Stimulated activated CD8-positive, alpha-beta memory T cell treated with anti-CD3 and anti-CD28 coated beads, Interleukin-7, amount 100 ng/mL, for 48 hours (primary cell): ENCODE data around the gene LHPP.

ENCODE experiments used
- DNase-seq, 2 donors: peaks; one replicate each; pipeline ENCODE4 v3.0.0-alpha.2; 2020; ENCODE audit warnings: low read depth in 1 of 2; ENCODE audit errors: extremely low read depth in 1 of 2

LHPP gene

DNA sequence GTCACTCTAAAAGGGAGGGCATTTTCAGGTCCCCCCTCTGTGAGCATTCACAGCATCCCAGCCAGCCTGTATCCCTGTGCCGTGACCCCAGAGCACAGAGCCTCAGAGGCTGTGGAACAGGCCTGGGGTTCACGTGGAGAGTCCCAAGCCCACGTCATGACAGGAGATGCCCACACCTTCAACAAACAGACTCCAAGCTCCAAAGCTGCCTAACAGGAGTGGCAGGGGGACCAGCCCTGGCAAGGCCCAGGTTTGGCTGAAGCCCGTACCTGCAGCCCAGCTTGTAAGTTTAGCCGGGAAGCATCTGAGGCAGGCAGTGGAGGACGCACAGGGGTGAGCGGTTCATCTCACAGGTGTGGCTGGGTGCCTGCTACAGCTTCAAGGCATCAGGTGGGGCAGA is 33.5 kb downstream of the LHPP start:
- no peak for DNase-seq

DNA sequence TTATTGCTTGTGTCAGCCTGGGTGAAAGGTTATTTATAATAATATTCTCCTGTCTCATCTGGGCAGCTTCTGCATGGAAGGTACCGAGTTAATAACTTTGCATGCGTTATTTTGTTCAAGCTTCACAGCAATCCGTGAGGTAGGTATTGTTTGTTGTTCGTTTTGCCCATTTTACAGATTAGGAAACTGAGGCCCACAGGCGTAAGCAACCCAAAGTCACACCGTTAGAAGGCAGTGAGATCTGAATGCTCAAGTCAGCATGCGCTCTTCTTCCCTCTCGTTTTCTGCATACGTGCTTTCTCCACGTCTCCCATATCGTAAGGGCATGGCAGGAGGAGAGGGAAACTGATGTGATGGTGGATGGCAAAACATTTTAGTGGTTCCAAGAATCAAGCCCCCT is 34.1 kb downstream of the LHPP start:
- no peak for DNase-seq

DNA sequence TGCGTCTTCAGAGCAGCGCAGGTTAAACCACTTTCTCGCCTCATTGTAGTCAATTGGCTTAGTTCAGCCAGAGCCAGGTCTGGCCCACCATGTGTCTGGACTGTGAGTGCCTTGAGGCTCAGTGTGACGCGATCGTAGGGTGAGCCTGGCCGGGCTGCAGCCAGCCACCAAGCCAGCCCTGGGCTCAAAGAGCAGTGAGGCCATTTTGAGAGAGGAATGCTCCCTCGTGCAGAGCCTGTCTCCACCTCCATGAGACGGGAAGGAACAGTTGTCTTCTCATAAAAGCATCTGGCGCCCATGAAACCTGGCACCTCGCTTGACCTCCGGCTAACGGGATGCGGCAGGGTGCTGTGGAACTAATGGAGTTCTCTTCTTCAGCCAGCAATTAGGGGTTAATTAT is 34.5 kb downstream of the LHPP start:
- DNase-seq: no peak

DNA sequence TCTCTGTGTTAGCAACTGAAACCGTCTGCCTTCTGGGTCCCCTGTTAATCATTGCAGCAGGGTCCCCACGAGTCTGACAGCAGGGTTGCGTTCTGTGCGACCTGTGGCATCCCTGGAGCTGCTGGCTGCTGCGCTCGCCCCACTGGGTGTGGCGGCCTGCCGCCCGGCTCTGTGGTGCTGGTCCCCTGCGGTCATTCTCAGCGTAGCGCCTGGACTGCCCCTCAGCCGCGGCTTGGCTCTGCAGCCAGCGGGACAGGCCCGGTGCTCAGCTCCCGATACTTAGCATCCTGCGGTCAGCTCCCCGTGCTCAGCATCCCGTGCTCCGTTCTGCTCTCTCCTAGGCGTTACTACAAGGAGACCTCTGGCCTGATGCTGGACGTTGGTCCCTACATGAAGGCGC is 35.0 kb downstream of the LHPP start:
- no peak for DNase-seq

DNA sequence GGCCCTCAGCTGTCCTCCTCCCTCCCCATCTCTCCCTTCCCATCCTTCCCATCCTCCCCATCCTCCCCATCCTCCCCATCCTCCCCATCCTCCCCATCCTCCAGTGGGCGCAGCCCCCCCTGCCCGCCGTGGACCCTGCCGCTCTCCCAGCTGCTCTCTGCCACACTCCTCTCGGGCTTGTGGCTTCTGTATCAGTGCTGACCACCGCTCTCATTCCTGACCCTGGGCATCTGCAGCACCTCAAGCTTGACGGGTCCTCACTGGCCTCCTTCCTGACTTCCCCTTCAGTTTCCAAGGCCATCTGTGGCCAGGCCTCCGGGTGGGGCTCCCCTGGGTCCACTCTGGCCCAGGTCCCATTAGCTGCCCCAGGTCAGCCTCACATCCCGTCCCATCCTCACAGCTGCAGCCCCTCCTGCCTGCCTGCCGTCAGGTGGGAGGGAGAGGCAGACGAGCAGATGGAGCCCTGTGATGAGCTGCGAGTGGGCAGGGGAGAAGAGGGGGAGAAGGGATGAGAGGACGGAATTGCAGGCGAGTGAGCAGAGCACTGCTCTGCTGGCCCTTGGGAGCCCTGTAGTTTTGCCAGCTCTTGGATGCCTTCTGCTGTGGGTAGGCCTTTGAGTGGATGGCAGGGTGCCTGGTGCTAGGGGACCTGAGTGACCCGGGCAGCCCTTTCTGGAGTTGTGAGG is 35.7 kb downstream of the LHPP start:
- no peak for DNase-seq

DNA sequence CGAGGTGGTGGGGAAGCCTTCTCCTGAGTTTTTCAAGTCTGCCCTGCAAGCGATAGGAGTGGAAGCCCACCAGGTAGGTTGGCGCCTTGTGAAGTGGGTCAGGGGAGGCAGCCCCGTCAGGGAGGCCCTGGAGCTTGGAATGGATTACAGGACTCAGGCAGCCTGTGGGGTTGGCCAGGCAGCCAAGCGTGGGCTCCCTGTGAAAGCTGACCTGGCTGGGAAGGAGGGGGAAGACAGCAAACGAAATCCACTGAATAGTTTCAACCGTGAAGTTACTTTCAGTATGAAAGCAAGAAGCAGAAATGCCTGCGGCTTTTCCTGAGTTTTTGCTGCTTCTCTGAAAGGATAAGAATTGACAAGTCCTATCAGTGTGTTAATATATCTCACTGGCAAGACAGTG is 36.4 kb downstream of the LHPP start:
- no peak for DNase-seq

DNA sequence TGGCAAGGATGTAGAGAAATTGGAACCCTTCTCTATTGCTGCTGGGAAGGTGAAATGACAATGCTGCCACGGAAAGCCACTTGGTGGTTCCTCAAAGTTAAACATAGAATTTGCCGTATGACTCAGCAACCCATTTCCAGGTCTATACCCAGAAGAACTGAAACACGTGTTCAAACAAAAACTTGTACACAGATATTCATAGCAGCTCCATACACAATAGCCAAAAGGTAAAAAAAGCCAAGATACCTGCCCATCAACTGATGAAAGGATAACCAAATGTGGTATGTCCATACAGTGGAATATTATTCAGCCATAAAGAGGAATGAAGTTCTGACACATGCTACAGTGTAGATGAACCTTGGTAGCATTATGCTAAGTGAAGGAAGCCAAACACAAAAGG is 39.1 kb downstream of the LHPP start:
- no peak for DNase-seq

DNA sequence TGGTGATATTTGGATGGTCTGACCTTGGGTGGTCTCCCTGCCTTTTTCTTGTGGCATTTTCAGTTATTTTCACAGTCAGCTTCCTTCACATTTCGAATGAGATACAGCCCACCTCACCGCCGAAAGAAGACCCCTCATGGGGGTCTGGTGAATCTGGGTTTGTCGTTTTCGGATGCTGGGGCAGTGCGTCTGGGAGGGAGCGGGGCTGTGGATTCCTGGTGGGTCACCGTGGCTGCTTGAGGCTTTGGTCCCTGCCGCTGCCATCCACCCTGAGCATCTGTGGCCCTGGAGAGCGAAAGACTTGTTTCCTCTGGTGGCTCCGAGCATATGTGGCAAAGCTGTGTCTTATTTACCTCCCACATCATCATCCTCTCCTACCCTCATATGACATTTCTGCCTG is 43.1 kb downstream of the LHPP start:
- no peak for DNase-seq

DNA sequence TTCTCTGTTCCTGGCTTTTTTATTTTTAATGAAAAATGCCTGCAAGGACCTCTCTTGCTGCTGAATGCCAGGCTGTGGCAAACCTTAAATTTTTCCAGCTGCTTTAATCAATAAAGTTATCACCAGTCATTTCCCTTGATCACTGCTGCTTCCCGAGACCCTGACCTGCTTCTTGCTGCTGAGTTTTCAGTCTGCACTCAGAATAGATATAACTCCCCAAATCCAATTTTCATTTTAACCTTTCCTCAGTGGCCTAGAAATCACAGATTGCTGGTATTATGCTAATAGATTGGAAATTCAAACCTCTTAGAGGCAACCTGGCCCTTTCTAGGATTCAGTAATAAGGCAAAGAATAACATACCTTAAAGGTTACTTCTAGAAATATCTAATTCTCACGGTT is 43.7 kb downstream of the LHPP start:
- DNase-seq: no peak

DNA sequence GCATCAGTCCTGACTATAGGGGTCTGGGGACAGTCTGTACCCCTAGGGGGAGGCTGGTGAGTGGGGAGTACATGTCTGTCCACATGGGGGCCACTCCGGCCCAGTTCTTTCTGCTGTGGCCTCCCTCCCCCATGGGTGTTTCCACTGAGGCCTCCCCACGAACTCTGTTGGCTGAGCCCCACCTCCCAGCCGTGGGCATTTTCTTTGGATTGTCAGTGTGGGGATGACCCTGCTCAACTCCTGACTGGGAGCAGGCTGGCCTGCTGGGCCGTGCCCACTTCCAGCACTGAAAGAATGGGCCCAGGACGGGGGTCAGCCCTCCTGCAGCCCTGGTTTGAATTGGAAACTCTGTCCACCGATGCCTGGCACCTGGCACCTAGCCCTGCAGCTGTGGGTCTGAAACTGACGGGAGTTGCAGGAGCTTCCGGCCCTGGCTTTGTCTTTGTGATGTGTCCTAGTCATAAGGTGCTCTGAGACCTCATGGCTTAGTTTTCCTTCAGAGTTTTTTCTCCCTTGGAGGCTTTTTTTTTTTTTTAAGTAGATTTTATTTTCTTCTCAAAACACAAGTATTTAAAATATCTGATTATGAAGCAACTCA is 46.5 kb downstream of the LHPP start:
- no peak for DNase-seq

DNA sequence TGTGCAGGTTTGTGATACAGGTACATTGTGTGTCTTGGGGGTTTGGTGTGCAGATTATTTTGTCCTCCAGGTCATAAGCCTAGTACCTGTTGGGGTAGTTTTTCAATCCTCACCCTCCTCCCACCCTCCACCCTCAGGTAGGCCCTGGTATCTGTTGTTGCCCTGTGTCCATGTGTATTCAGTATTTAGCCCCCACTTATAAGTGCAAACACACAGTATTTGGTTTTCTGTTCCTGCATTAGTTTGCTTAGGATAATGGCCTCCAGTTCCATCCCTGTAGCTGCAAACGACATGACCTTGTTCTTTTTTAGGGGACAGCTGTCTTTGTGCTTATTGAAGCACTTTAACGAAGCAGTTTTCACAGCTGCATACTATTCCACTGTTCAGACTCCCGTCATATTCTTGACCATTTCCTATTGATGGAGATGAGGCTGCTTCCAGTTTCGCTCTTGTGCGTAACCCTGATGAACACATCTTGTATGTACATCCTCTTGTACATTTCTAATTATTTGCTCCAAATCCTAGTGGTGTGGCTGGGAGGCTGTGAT is 47.4 kb downstream of the LHPP start:
- DNase-seq: no peak

DNA sequence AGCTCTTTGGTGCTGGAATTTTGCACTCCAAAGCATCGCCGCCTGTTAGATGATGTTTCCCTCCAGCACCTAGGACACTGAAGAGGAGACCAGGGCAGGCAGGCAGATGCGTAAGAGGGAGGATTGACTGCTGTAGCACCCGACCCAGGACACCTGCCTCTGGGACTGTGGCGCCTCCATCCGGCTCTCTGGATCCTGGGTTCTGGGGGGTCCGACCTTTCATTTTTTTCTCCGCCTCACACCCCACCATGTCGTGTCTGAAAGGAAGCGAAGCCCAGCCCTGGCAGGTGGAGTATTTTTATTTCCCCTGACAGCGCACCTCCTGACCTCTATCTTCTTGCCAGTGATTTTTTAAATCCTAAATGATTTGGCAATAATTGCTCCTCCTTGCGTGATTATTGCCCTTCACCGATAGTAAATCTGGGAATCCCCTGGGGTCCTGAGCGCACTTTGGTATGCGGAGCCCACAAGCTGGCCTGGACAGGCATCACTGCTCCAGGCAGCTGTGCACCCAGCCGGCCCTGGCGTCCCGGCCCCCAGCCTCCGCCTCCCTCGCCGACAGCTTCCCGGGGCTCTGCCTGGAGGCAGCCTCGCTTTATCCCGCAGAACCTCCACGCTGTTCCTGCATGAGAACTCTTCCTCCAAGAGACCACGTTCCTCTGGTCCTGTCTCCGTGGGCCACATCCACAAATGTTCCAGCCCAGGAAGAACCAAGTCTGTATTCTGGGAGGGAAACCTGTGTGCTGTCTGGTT is 48.4 kb downstream of the LHPP start:
- no peak for DNase-seq

DNA sequence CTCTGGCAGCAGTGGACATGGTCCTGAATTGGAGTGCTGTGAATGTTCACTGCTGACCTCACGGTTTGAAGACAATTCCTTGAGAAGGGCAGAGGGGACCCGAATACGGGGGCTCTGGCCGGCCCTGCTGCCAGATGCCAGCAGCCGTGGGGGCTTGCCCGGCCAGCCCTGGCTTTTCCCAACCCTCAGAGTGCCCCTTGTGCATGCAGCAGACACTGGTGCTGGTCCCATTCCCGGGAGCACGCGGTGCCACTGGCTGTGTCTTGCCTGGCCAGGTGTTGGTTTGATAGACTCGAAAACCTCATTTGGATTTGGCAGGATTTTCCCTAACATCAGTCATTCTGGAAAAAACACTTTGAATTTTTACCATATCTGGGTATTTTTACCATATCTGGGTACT is 49.1 kb downstream of the LHPP start:
- DNase-seq: no peak

DNA sequence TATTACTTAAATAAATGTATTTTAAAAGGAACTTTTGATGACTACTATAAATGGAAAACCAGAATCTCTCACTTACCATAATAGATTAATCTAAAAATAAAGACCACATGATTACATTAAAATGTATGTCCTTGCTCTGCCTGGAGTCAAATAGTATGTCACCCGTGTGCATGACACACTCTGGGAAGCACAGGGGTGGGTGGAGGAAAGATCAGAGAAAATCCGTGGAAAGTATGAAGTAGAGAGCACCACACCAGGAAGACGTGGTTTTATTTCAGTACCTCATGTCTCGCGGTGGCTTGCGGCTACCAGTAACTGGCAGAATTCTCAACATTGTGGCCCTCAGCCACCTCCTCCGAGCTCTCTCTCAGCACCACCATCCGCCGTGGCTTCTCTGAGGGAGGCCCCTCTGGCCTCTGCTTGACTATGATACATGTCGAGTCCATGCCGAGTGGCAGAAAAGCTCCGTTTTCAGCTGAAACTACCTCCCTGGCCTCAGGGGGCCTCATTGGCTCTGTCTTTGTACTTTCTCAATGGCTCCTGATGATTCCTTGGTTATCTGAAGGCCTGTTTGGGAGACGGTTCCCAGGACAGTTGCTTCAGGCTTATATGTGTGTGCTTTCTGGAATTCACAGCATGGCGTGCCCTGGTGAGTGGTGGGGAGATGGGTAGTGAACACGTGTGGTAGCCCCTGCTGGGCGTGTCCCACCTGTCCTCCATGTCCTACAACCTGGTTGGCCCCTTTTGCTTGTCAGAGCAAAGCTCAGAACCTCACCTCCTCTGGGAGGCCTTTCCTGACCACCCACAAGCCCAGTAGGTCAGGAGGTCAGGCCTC is 49.8 kb downstream of the LHPP start:
- DNase-seq: no peak

DNA sequence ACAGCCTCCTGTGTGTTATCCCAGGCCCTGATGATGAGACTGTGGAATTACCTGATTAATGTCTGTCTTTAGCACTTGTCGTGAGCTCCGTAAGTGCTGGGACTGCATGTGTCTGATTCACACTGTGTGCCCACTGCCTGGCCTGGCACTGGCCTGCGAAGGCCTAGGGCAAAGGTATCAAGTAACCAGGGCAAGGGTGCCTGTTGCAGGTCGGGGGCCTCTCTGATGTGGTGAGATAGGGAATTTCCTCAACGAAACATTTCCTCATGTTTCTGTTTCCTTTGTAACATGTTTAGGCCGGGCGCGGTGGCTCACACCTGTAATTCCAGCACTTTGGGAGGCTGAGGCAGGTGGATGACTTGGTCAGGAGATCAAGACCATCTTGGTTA is 50.4 kb downstream of the LHPP start:
- no peak for DNase-seq

DNA sequence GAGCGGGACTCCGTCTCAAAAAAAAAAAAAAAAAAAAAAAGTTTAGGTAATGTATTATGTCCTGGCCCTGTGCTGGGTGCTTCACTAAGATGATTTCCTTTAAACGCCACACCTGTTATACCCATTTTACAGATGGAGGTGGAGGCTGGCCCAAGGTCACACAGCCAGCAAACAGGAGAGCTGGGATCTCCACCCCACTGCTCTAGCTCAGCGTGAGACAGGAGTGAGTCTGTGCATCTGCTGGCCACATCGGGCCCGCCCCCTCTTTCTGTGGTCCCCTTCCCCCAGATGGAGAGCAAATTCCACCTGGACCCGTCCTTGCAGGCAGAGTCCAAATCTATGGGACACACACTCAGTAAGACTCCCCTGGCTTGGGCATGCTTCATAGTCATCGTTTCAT is 51.0 kb downstream of the LHPP start:
- no peak for DNase-seq

DNA sequence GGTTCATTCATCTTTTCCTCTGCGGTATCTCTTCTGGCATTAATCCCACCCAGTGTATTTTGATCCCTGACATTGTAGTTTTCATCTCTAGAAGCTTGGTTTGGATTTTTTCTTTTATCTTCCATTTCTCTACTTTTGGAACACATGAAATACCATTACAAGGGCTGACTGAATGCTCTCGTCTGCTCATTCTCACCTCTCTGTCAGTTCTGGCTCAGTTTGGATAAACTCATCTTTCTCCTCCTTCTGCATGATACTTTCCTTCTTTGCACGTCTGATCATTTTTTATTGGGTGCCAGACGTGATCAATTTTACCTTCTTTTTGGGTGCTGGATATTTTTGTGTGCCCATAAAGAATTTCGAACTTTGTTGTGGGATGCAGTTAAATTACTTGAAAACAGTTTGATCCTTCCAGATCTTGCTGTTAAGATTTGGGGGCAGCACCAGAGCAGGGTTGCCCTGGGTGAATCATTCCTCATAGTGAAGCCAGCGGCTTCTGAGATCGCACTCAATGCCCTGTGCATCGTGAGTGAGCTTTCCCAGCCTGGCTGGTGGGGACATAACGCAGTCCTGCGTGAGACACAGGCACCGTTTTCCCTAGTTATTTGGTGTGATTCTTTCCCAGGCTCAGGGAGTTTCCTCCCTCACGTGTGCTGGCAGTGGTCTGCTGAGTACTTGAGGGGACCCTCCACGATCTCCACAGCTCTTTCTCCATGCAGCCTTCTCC is 53.8 kb downstream of the LHPP start:
- DNase-seq: no peak

DNA sequence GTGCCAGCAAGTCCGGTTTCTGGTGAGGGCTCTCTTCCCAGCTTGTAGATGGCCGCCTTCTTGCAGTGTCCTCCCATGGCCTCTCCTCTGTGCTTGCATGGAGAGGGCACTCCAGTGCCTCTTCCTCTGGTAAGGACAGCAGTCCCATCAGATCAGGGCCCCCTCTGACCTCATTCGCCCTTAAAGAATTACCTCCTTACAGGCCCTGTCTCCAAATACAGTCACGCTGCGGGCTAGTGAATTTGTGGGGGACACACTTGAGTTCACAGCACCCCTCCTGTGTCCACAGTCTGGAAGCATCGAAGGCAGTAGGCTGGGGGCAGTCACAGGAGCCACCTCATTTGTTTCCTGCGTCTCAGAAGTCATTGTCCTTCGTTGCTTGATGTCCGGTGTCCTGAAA is 54.6 kb downstream of the LHPP start:
- no peak for DNase-seq

DNA sequence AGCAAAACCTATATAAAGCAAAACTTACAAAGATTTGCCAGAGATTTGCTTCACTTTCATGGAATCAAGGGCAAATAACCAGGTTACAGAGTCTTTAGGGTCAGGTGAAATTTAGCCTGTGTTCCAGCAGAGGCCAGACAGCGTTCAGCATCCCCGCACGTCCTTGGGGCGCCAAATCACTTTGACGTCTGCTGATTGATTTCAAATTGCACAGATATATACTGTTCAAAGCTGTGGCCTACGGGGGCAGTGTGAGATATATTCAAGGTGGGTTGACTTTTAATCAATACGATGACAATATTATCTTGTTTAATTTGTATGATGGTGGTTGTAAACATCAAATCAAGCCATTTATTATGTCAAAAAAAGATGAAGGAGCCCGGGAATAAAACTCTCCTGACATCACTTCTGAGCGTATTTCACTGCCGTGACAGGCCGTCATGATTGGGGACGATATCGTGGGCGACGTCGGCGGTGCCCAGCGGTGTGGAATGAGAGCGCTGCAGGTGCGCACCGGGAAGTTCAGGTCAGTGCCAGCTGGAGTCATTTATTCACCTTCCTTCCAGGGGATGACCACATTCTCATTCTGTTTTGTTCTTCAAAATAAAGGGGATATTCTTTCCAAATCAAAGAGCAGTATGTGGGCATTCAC is 55.2 kb downstream of the LHPP start:
- no peak for DNase-seq

DNA sequence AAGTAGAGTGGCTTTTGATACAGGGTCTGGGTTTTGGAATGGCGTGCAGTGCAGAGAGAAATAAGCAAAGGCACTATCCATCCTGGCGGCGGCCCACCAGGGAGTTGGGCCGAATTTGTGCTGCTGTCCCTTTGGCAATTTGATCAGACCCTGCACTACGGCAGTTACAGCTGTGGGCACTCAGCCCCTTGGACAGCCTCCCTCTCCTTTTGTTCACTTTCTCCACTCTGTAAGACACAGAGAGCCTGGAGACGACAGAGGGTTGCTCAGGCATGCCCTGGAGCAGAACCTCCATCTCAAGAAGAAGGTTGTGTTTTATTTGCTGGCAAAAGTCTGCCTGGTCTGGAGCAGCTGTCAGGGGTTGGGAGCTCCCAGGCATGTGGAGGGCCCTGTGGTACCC is 55.8 kb downstream of the LHPP start:
- no peak for DNase-seq
